Measurements from ENCODE around the gene RPS6KB2.
A peak's percentile ranks its signal among the peaks of the same experiment; 100 is the strongest.

Gene RPS6KB2

DNA sequence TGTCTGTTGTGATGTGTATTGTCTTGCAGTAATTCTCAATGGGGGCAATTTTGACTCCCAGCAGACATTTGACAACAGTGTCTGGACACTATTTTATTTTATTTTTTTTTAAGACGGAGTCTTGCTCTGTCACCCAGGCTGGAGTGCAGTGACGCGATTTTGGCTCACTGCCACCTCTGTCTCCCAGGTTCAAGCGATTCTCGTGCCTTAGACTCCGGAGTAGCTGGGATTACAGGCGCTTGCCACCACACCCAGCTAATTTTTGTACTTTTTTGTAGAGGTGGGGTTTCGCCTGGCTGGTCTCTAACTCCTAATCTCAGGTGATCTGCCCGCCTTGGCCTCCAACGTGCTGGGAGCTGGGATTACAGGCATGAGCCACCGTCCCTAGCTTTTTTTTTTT lies 1.4 kb downstream of the RPS6KB2 start:
- no peak for DNase-seq

DNA sequence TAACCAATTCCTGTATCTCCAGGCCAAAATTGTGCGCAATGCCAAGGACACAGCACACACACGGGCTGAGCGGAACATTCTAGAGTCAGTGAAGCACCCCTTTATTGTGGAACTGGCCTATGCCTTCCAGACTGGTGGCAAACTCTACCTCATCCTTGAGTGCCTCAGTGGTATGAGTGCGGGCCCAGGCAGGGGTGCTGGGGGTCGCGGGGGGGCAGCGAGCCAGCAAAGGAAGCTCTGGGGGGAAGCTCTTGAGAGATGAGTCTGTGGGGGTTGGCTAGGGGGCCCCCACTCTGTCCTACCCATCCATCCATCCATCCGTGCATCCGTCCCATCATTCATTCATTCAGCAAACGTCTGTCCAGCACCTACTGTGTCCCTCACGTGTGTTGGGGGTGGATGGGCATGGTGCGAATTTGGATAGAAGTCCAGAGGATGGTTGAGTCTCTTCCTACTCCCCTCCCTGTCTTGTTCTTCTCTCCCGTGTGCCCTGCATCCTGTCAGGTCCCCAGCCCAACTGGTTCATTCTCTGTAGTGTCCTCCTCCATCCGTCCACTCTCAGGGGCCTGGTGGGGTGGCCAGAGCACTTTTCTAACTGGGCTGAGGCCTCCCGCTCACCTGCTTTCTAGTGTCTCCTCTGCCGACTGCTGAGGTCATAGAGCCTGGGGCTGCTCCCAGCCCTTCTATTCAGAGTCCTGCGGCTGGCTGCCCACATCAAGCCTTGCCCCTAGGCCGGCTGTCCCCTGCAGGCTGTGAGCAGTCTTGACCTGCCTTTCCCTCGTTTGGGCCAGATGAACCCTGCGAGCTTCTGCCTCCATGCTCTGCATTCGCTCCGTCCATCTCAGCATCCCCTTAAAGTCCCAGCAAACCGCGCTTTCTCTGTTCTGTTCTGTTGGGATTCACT lies 3.3 kb downstream of the RPS6KB2 start:
- no peak for DNase-seq

DNA sequence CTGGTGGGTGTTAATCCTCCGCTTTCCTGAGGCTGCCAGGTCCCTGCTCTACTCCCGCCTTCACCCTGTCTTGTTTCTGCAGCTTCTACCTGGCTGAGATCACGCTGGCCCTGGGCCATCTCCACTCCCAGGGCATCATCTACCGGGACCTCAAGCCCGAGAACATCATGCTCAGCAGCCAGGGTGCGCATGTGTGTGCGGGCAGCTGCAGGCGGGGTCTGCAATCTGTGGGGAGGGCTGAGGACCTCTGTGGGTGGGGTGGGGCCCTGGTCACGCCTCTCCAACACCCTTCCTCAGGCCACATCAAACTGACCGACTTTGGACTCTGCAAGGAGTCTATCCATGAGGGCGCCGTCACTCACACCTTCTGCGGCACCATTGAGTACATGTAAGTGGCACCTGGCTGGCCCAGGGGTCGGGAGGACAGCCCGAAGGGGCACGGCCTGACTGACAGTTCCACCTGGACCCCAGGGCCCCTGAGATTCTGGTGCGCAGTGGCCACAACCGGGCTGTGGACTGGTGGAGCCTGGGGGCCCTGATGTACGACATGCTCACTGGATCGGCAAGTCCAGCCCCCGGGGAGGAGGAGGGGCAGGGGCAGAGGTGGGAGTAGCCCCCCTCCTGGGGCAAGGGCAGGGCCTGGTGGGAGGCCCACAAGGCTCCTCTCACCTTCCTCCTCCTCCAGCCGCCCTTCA lies 4.5 kb downstream of the RPS6KB2 start:
- no peak for DNase-seq

DNA sequence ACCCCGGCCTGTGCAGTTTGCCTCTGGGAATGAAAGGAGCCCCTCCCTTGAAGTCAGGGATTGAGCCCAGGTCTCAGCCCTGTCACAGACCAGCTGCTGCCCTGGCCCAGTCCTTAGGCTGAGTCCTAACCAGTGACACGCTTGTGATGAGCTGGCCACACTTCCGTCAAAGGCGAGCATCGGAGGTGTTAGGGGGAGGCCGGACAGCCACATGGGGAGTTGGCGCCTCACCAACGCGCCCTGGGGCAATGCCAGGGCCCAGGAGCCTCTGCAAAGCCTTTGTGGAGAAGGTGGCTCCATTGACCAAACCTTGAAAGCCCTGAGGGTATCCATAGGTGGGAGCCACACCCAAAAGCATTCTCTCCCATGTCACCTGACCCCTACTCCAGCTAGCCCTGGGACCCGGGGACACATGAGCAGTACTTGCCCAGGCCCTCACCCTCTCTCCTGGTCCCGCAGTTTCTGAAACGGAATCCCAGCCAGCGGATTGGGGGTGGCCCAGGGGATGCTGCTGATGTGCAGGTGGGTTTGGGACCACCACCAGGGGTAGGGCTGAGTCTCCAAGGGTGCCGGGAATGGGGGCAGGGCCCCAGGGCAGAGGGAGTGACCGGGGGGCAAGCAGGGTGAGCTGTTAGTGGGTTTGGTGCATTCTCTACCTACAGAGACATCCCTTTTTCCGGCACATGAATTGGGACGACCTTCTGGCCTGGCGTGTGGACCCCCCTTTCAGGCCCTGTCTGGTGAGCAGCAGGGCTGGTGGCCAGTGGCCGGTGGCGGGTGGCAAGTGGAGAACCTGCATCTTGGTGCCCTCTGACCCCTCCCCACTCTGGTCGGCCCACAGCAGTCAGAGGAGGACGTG lies 5.5 kb downstream of the RPS6KB2 start:
- no peak for DNase-seq

DNA sequence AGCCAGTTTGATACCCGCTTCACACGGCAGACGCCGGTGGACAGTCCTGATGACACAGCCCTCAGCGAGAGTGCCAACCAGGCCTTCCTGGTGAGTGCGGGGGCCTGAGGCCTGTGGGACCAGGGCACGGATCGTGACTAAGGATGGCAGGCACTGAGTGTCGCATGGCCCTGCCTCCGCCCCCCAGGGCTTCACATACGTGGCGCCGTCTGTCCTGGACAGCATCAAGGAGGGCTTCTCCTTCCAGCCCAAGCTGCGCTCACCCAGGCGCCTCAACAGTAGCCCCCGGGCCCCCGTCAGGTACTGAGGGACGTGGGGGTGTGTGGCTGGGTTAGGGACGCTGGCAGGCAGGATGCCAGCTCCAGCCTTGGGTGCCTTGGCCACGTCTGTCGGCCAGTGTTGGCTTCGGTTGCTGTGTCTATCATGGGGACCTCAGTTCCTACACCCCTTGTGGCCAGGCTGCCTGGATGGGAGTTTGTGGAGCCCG lies 6.1 kb downstream of the RPS6KB2 start:
- no peak for DNase-seq

DNA sequence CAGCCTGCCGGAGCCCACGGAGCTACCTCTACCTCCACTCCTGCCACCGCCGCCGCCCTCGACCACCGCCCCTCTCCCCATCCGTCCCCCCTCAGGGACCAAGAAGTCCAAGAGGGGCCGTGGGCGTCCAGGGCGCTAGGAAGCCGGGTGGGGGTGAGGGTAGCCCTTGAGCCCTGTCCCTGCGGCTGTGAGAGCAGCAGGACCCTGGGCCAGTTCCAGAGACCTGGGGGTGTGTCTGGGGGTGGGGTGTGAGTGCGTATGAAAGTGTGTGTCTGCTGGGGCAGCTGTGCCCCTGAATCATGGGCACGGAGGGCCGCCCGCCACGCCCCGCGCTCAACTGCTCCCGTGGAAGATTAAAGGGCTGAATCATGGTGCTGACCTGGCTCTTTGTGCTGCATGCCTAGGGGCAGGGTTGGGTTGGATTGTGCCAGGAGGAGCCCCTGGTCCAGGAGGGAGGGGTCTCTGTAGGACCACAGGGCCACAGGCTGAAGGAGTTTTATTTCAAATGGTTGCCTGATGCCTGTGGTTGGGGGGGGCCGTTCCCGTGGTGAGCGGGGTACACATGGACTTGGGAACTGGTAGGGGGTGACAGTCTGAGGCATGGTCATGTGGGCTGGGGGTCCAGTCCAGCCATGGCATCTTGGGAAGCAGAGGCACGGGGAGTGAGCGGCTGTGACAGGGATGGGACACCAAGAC lies 6.9 kb downstream of the RPS6KB2 start:
- peak; percentile 53 for DNase-seq

DNA sequence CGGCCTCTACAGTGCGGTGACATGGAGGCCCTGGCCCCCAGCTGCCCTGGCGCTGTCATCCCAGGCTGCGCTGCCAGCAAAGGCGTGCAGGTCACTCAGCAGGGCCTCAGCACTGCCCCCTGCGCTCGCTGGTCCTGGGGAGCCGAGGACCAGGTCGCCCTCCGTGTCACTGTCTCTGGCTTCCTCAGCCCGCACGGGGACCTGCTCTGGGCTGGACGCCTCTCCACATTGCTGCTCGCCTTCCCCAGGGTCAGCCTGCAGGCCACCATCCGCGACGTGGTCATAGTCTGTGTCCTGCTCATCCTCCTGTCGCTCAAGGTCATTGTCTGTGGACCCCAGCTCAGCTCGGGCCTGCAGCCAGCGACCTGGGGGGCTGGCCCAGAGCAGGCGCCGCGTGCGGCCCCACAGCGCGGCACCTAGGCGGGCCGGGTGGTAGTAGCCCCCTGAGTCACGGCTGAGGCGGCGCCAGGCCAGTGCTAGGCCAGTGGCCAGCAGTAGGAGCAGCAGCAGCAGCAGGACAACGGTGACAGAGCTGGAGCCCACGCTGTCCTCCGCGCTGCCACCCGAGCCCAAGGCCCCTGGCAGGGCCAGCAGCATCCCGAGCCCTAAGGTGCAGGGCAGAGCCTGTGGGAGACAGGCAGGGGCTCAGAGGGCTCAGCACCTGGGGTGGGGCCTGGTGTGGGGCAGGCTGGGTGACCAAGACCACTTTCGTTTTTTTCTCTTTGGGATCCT lies 7.6 kb downstream of the RPS6KB2 start:
- DNase-seq = no peak

DNA sequence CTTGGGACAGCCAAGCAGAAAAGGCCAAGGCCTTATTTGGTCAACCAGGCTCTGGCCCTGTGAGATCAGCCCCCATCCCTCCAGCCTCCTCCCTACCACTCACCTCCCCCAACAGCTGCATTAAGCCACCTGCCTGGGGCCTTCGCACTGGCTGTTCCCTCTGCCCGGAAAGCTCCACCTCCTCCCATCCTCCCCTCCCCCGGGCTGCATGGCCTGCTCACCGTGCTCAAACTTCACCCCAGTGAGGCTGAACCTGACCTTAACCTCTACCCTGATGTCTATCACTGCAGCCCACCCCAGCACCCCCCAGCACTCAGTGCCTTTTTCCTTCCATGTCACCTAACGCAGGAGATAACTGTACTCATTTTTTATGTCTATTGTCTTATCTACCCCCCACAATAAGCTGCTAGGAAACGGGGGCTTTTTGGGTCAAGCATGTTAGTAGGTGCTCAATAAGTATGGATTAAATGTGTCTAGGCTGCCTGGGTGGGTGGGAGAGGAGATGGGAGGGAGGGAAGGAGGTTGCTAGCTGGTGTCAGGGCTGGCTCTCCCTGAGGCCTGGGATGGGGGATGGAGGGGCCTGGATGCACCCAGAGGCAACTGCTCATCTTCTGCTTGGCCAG lies 8.3 kb downstream of the RPS6KB2 start:
- DNase-seq = peak; percentile 75

DNA sequence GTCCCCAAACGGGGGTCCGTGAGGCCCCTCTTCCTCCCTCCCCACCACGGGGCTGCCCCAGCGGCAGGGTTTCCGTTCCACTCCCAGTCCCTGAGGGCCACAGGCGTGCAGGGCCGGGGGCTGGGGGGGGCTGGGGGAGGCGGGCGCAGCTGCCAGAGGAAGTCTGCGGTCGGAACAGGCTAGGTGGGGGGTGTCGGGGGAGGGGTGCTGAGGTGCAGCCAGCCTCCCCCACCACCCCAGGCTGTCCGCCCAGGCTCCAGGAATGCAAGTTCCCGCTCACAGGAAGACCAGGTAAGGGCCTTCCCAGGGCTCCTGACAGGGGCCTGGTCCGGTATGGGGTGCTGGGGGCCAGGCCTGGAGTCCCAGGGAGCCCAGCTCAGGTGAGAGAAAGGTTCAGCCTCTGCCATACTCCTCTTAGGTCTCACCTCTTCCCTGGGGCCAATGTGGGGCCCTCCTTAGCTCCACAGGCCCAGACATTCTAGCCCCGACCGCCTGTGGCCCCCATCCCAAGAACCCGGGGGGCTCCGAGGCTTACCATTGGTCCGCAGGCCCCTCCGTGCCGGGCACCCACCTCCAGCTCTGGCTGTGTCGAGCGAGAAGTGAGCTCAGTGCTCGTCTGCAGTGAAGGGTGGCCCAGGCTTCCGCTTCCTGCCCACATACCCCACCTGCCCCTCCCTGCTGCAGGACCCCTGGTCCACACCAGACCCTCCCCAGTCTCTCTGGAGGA lies 9.0 kb downstream of the RPS6KB2 start, which contains the start of gene PTPRCAP:
Gene PTPRCAP, minus strand, starts transcription at position 601 of the 727 bp plus-strand sequence. Its CDS starts 63 bp downstream, at position 538.
- peak; percentile 65 for DNase-seq

DNA sequence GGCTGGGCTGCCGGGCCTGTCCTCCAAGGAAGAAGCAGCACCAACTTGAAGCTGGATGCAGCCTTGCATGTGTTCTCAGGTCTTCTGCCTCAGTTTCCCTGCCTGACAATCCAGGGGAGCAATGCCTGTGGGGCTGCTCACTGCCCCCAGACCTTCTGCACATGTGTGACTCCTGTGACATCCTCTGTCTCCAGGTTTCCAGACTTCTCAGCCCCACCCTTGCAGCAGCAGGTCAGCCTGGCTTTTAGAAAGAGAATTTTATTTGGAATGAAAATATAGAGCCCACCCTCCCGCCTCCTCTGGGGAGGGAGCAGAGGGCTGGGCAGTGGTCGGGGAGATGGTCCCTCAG lies 9.5 kb downstream of the RPS6KB2 start:
- DNase-seq = no peak

DNA sequence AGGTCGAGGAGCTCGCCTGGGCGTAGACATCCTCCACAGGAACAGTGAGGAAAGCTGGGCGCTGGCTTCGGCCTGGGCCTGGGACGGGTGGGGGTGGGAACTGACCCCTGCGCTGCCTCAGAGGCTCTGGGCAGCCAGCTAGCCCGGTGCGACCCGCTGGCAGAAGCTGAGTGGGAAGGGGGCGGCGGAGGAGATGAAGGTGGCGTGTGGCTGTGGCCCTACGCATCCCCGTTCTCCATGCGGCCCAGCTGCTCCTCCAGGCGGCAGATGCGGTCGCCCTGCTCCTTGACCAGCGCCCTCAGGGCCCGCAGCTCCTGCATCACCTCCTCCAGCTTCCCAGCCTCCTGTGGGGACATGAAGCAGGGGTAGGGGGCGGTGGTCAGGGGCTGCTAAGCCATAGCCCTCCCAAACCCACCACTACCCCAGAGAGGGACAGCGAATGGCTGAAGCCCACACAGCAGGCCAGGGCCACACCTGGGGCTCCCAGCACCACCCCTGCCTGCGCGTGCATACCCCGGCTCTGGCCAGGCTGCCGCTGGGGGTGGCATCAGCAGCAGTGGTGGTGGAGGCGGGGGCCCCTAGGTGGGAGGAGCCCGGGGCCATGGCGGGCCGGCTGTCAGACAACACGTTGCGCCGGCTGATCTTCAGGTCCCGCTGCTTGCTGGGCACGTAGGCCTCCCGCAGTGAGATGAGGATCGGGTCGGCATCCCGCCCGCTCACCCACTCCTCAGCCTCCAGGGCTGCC lies 10.0 kb downstream of the RPS6KB2 start:
- DNase-seq = no peak

DNA sequence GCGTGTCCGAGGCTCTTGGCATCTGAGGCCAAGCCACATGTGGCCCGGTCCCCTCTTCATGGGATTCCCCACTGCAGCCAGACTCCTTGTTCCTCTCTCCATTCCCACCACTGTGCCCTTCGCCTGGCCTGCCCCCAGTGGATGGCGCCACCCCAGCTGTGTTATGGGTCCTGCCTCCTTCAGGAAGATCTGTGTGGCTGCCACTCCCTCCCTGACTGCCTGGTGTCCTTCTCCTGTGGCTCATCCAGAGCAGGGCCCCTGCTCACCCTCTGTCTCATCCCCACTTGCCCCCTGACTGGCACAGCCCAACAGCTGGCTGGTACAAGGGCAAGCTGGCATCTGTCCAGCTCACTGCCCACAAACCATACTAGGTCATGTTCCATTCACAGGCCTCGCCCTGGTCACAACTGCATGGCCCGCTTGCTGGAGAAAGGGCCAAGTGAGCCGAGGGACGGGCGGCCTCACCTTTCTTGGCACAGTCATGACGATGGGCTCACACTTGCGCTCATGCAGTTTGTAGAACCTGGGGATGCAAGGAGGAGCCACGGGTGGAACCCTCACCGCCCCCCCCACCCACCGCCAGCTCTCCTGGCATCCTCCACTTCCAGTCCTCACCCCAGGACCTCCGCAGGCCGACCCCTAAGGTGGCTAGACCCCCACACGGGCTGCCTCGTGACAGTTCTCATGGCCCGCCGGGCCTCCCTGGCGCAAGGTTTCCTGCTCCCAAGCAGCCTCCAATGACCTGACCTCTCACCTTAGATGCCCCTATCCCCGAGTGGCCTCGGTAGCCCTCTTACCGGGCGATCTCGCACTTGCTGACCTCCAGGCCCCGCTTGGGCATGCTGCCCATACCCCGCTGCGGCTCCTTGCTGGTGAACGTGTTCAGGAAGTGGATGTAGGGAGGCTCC lies 11.3 kb downstream of the RPS6KB2 start:
- DNase-seq = peak; percentile 75

DNA sequence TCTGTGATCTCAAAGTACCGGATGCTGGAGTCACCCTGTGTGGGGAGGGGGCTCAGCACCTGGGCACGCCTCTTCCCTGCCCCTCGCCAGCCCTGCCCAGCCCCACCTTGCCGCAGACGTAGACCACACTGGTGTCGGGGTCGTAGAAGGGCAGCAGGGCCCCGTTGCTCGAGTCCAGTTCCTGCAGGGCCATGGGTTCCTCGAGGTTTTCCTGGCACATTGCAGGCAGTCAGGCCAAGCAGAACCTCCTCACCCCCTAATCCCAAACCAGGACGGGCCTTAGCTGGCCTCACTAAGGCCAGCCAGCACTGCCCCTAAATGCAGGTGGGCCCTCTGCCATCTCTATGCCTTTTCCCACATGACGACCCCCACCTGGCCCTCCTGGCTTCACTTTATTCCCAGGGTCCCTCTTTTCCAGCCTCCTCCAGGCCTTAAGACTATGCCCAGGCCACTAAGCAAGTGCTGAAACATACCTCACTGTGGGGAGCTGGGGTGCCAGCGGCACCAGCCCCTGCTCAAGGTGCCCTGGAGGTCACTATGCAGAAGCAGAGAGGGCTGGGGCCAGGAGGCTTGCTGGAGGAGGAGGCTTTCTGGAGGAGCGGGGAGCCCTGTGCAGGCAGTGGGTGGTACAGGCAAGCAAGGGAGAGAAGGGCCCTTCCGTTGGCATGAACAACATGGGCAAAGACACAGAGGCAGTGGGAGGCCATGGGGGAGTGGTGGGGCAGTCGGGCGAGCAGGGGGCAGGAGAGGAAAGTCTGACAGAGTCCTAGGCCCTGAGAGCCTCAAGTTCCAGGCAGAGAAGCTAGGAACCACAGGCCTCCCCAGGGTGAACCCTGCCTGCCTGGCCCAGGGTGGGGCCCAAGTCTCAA lies 12.2 kb downstream of the RPS6KB2 start:
- no peak for DNase-seq

DNA sequence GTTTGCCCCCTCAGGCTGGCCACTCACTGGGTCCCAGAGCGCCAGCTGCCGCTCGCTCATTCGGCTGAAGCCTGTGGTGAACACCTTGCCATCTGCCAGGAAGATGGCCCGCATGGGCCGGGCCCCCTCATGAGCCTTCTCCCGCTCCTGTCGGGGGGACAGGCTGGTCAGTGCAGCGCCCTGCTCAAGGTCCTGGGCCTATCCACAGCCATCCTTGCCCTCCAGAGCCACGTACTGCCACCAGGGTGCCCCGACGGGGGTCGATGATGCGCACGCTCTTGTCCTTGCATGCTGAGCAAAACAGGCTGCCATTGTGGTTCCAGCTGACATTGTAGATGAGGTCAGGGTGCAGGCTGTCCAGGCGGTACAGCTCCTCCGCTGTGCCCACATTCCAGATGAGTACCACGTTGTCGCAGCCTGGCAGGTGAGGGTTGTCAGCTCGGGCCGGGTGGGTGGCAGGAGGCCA lies 12.8 kb downstream of the RPS6KB2 start:
- DNase-seq = no peak

DNA sequence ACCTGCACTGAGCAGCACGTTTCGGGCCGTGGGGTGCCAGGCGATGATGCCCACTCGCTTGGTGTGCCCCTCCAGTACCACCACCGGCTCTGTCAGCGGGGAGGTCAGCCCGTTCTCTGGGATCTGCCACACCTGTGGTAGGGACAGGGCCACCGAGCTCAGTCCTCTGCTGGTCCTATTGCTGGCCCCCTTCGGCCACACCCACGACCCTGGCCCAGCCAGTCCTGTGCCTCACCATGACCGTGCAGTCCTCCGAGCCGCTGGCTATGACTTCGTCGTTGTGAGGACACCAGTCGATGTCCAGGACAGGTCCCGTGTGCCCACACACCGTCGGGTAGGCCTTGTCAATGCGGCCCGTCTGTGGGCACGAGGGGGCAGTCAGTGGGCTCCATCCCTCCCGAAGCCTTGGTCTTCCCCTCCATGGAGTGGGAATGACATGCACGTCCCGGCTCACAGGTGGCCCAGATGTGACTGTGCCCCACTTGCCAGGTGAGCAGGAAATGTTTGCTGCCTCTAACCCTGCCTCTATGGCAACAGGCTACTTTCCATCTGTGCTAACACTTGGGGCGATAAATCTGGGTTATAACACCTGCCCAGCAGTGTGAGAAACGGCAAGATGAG lies 13.5 kb downstream of the RPS6KB2 start:
- no peak for DNase-seq

DNA sequence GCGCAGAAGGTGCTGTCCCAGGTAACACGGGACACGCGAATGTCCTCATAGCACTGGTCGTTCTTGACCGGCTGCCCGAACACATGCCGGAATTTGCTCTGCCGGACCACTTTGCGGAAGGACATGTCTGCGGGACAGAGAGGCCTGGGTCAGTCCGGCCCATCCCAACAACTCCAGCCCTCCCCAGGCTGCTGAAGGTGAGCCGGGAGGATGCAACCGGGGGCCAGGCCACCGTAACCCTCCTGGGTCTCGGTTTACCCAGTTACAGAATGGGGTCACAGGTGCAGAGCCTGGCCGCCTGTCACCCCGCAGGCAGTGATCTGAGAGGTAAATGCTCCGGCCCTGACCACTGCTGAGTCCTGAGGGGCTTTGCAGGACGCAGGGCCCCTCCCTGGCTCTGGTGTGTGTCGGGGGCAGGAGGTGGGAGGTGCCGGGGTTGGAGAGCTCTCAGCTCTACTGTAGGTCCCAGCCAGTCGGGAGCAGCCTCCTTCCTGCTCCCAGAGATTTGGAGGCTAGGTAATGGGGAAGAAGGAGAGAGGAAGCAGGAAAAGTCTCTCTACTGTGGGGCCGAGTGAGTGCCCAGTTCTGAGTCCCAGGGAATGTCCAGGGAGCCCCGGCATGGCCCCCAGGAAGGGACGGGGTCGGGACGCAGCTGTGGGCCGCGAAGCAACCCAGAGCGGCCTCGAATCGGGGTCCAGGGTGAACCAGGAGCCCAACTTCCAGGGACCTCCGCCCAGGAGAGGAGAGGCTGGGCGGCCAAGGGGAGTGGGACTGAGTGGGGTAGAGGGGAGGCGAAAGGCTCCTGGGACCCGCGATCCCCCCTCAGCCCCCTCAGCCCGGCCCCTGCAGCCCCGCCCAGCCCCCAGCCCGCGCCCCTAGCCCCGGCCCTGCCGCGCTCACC lies 14.5 kb downstream of the RPS6KB2 start:
- no peak for DNase-seq

Data from hematopoietic multipotent progenitor cell treated with erythropoietin and hydrocortisone succinate and interleukin-3 and kit ligand, for 6 days (in vitro differentiated cells).